H1 (cell line): ENCODE results near the gene RBMY1J. TPM values are rescaled to one million over a fixed set of nuclear protein-coding genes. Genes with fewer than 3 reads are reported as not detected.

ENCODE experiments used
- CBX5 ChIP-seq: fragments of 300-800, 300-1000 bp; sonication (generic); IDR thresholded peaks from 2 replicates; pipeline ENCODE4 v1.7.1; 2016; ENCODE audit warnings: antibody characterized with exemption, low read length, low read depth
- CHD2 ChIP-seq: IDR thresholded peaks from 2 replicates; pipeline ENCODE4 v1.6.1; 2012; ENCODE audit warnings: low read length, improper control_type of control experiment
- KDM5A ChIP-seq: fragments of 200-600 bp; IDR thresholded peaks from 2 replicates; pipeline ENCODE4 v1.7.1; 2012; ENCODE audit warnings: mild to moderate bottlenecking, low read length, inconsistent platforms, mixed read lengths
- MAFK ChIP-seq: IDR thresholded peaks from 2 replicates; pipeline ENCODE4 v1.6.1; 2012; ENCODE audit warnings: low read depth, mild to moderate bottlenecking, improper control_type of control experiment, low read length
- SIRT6 ChIP-seq: IDR thresholded peaks from one replicate; pipeline ENCODE4 v1.7.1; 2012; ENCODE audit warnings: low read length, inconsistent platforms
- polyA plus RNA-seq, 7 experiments: library from polyadenylated mRNA; depleted of rRNA in 3 of 7; stranded (reverse) in 5 of 7; unstranded in 2 of 7; fragments of >200 nt in 5 of 7; fragments of 200-250 nt in 2 of 7; gene quantifications; 1 replicate in 5 of 7; 2 replicates in 1 of 7; 4 replicates in 1 of 7; pipeline versions ENCODE4 v1.2.1 to v1.2.3, GENCODE V29; 2011 to 2013; ENCODE audit warnings: missing spikeins in 2 of 7, mixed read lengths in 2 of 7
- total RNA-seq: library from RNA; stranded (reverse); fragmentation: NEBNext Ultra II Directional; extraction: Animal tissue kit (Norgen Biotek cat#: 25700); gene quantifications from 2 replicates; pipeline ENCODE4 v1.2.1, GENCODE V29; 2021
- TF ChIP-seq, protein P1 (sequence below): fragments of 300-600 bp; sonication (generic); IDR thresholded peaks from 2 replicates; pipeline ENCODE4 v1.7.1; 2012; ENCODE audit warnings: low read length, moderate library complexity, mild to moderate bottlenecking, inconsistent platforms; ENCODE audit not compliant: insufficient replicate concordance
- TF ChIP-seq, protein P2 (sequence below): IDR thresholded peaks from 2 replicates; pipeline ENCODE4 v1.6.1; 2012; ENCODE audit warnings: low read length, inconsistent platforms
- TF ChIP-seq, protein P3 (sequence below): IDR thresholded peaks from 2 replicates; pipeline ENCODE4 v1.6.1; 2011; ENCODE audit warnings: low read depth, mild to moderate bottlenecking, low read length; ENCODE audit not compliant: insufficient read depth
- TF ChIP-seq, protein P4 (sequence below): IDR thresholded peaks from 2 replicates; pipeline ENCODE4 v1.6.1; 2012; ENCODE audit warnings: inconsistent platforms

Gene RBMY1J
- total and polyA plus RNA-seq, 2 of the 8 experiments (the other 6 are each of a cell fraction or from before 2014, with no cell fraction given), result not detected

DNA sequence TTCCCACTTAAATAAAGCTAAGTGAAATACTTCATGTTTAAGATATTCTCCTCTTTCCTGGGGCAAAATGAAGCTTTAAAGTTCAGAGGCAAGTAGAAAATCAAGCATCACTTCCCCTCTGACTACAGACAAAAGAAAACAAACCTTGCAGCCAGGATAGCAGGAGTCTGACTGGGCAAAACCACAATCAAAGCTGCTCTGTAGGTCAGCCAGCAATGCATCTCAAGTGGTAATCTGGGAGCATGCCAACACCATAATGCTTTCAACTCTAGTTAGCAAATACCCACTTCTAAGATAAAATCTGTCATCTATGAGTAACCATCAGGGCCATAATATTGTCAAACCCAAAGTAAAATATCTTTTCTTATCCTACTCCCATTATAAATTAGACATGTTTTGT, 32.6 kb upstream of the RBMY1J start (continued):
- TF ChIP-seq, protein P1, sequence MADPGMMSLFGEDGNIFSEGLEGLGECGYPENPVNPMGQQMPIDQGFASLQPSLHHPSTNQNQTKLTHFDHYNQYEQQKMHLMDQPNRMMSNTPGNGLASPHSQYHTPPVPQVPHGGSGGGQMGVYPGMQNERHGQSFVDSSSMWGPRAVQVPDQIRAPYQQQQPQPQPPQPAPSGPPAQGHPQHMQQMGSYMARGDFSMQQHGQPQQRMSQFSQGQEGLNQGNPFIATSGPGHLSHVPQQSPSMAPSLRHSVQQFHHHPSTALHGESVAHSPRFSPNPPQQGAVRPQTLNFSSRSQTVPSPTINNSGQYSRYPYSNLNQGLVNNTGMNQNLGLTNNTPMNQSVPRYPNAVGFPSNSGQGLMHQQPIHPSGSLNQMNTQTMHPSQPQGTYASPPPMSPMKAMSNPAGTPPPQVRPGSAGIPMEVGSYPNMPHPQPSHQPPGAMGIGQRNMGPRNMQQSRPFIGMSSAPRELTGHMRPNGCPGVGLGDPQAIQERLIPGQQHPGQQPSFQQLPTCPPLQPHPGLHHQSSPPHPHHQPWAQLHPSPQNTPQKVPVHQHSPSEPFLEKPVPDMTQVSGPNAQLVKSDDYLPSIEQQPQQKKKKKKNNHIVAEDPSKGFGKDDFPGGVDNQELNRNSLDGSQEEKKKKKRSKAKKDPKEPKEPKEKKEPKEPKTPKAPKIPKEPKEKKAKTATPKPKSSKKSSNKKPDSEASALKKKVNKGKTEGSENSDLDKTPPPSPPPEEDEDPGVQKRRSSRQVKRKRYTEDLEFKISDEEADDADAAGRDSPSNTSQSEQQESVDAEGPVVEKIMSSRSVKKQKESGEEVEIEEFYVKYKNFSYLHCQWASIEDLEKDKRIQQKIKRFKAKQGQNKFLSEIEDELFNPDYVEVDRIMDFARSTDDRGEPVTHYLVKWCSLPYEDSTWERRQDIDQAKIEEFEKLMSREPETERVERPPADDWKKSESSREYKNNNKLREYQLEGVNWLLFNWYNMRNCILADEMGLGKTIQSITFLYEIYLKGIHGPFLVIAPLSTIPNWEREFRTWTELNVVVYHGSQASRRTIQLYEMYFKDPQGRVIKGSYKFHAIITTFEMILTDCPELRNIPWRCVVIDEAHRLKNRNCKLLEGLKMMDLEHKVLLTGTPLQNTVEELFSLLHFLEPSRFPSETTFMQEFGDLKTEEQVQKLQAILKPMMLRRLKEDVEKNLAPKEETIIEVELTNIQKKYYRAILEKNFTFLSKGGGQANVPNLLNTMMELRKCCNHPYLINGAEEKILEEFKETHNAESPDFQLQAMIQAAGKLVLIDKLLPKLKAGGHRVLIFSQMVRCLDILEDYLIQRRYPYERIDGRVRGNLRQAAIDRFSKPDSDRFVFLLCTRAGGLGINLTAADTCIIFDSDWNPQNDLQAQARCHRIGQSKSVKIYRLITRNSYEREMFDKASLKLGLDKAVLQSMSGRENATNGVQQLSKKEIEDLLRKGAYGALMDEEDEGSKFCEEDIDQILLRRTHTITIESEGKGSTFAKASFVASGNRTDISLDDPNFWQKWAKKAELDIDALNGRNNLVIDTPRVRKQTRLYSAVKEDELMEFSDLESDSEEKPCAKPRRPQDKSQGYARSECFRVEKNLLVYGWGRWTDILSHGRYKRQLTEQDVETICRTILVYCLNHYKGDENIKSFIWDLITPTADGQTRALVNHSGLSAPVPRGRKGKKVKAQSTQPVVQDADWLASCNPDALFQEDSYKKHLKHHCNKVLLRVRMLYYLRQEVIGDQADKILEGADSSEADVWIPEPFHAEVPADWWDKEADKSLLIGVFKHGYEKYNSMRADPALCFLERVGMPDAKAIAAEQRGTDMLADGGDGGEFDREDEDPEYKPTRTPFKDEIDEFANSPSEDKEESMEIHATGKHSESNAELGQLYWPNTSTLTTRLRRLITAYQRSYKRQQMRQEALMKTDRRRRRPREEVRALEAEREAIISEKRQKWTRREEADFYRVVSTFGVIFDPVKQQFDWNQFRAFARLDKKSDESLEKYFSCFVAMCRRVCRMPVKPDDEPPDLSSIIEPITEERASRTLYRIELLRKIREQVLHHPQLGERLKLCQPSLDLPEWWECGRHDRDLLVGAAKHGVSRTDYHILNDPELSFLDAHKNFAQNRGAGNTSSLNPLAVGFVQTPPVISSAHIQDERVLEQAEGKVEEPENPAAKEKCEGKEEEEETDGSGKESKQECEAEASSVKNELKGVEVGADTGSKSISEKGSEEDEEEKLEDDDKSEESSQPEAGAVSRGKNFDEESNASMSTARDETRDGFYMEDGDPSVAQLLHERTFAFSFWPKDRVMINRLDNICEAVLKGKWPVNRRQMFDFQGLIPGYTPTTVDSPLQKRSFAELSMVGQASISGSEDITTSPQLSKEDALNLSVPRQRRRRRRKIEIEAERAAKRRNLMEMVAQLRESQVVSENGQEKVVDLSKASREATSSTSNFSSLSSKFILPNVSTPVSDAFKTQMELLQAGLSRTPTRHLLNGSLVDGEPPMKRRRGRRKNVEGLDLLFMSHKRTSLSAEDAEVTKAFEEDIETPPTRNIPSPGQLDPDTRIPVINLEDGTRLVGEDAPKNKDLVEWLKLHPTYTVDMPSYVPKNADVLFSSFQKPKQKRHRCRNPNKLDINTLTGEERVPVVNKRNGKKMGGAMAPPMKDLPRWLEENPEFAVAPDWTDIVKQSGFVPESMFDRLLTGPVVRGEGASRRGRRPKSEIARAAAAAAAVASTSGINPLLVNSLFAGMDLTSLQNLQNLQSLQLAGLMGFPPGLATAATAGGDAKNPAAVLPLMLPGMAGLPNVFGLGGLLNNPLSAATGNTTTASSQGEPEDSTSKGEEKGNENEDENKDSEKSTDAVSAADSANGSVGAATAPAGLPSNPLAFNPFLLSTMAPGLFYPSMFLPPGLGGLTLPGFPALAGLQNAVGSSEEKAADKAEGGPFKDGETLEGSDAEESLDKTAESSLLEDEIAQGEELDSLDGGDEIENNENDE, result no peak
- TF ChIP-seq SIRT6 (no peak), CBX5 (no peak), MAFK (no peak), CHD2 (no peak), KDM5A (no peak)
- TF ChIP-seq, protein P2, sequence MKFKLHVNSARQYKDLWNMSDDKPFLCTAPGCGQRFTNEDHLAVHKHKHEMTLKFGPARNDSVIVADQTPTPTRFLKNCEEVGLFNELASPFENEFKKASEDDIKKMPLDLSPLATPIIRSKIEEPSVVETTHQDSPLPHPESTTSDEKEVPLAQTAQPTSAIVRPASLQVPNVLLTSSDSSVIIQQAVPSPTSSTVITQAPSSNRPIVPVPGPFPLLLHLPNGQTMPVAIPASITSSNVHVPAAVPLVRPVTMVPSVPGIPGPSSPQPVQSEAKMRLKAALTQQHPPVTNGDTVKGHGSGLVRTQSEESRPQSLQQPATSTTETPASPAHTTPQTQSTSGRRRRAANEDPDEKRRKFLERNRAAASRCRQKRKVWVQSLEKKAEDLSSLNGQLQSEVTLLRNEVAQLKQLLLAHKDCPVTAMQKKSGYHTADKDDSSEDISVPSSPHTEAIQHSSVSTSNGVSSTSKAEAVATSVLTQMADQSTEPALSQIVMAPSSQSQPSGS, result no peak
- TF ChIP-seq, protein P3, sequence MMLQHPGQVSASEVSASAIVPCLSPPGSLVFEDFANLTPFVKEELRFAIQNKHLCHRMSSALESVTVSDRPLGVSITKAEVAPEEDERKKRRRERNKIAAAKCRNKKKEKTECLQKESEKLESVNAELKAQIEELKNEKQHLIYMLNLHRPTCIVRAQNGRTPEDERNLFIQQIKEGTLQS, result no peak
- TF ChIP-seq, protein P4, sequence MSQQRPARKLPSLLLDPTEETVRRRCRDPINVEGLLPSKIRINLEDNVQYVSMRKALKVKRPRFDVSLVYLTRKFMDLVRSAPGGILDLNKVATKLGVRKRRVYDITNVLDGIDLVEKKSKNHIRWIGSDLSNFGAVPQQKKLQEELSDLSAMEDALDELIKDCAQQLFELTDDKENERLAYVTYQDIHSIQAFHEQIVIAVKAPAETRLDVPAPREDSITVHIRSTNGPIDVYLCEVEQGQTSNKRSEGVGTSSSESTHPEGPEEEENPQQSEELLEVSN, result no peak
